ENCODE data around the gene ACOXL. TPM values are rescaled to one million over a fixed set of nuclear protein-coding genes. Genes with fewer than 3 reads are reported as not detected.

The ACOXL gene
- total and polyA plus RNA-seq, 10 of the 15 experiments (the other 5 are each of a cell fraction or from before 2014, with no cell fraction given): 0.05 to 1.3 (median 0.71) TPM

- TF ChIP-seq IRF5 (IDR thresholded peaks at IDR 0.05; ENCODE audit: borderline replicate concordance) (no peak), ATF2 (IDR thresholded peaks at IDR 0.05; ENCODE audit: low read length) (peak; percentile 65), CREB1 (IDR thresholded peaks at IDR 0.05; ENCODE audit: low read depth) (0 out of 2 replicates have a peak, but pooled peaks have one; percentile 19), TAF1 (IDR thresholded peaks at IDR 0.05; ENCODE audit: borderline replicate concordance, low read depth, low read length) (no peak), NFXL1 (IDR thresholded peaks at IDR 0.05; ENCODE audit: borderline replicate concordance) (no peak), ZZZ3 (IDR thresholded peaks at IDR 0.05; ENCODE audit: control insufficient read depth, insufficient read length, low read depth) (no peak), BACH1 (IDR thresholded peaks at IDR 0.05; ENCODE audit: borderline replicate concordance) (no peak), EED (IDR thresholded peaks at IDR 0.05; ENCODE audit: low read depth) (peak; percentile 69), CBX3 (IDR thresholded peaks at IDR 0.05; ENCODE audit: borderline replicate concordance, low read depth) (no peak), POU2F2 (IDR thresholded peaks at IDR 0.05; ENCODE audit: borderline replicate concordance, low read depth, low read length) (no peak), E2F8 (IDR thresholded peaks at IDR 0.05; ENCODE audit: low read depth, partially characterized antibody) (no peak), ZSCAN29 (IDR thresholded peaks at IDR 0.05) (no peak), BMI1 (IDR thresholded peaks at IDR 0.05; ENCODE audit: borderline replicate concordance) (no peak), MTA3 (IDR thresholded peaks at IDR 0.05; ENCODE audit: borderline replicate concordance, low read length) (peak; percentile 74; the same call in 1 of the 2 replicates), E2F4 (IDR thresholded peaks at IDR 0.05; ENCODE audit: low read depth, low read length) (no peak), NRF1 (conservative IDR thresholded peaks at IDR 0.05; ENCODE audit: low read depth, low read length) (no peak), SRF (IDR thresholded peaks at IDR 0.05; ENCODE audit: low read depth in 2 of 2, low read length in 2 of 2) (no peak), YY1 (IDR thresholded peaks at IDR 0.05; ENCODE audit: low read depth, low read length) (no peak), CREM (IDR thresholded peaks at IDR 0.05; ENCODE audit: low read depth) (0 out of 2 replicates have a peak, but pooled peaks have one; percentile 48), GABPA (IDR thresholded peaks at IDR 0.05; ENCODE audit: low read depth) (0 out of 2 replicates have a peak, but pooled peaks have one; percentile 20)
These were observed 149.5 kb downstream of the ACOXL start (continued) for GRCh38 chr2:110881908-110882307.

Measured in GM12878 (cell line).